HCT116 (cell line): ENCODE measurements around the gene PBX3. TPM values are rescaled to one million over a fixed set of nuclear protein-coding genes. Genes with fewer than 3 reads are reported as not detected.

Experiments used
- ATAC-seq: fragments of 200-7000 bp; cut with Tn5 transposase; 2 replicates; pipeline ENCODE4 v1.9.1; 2020; ENCODE audit warnings: mild to moderate bottlenecking, moderate library complexity
- BruUV-seq: library from RNA; stranded (reverse); fragments of 400-500 nt; replicated peaks from 2 replicates; lab custom pipeline; 2021; lab: Mats Ljungman, UMichigan
- CTCF ChIA-PET: fragments of 300-600 bp; sonication (Branson Sonifier 250); formaldehyde crosslinking; loops from one replicate; lab custom pipeline; 2021; ENCODE audit warnings: antibody characterized with exemption; lab: Charles Lee
- POLR2A ChIA-PET: fragments of 300-600, 350-600 bp; sonication (Branson Sonifier 250); formaldehyde crosslinking; loops from one replicate; lab custom pipeline; 2021; ENCODE audit warnings: antibody characterized with exemption; lab: Charles Lee
- RAD21 ChIA-PET, 2 experiments: fragments of 300-600 bp; sonication (Branson Sonifier 250); formaldehyde crosslinking; loops; one replicate each; lab custom pipeline; 2023; ENCODE audit warnings: low total read pairs in 2 of 2; ENCODE audit not compliant: uncharacterized antibody in 2 of 2, unreplicated experiment in 2 of 2, low non-redundant PET in 1 of 2; lab: Charles Lee
- DNase-seq: peaks from one replicate; pipeline ENCODE4 v3.0.0-alpha.2; 2010; ENCODE audit warnings: low read depth, low spot score
- H2AFZ ChIP-seq: fragments of 200-600 bp; shearing (Covaris generic), sonication (generic); 2 replicates; pipeline ENCODE4 v1.6.1; 2017; ENCODE audit warnings: low read depth, mixed run types, mixed read lengths, antibody characterized with exemption, low read length; ENCODE audit not compliant: poor library complexity, severe bottlenecking
- H3K27ac ChIP-seq: 2 replicates; pipeline ENCODE4 v1.5.1; 2012; ENCODE audit warnings: low read depth, low read length
- H3K27me3 ChIP-seq: fragments of 200-600 bp; sonication (generic); 2 replicates; pipeline ENCODE4 v1.6.1; 2016; ENCODE audit warnings: mixed run types, low read length, mixed read lengths; ENCODE audit not compliant: insufficient read depth
- H3K36me3 ChIP-seq, 2 experiments: fragments of 200-500 bp in 1 of 2; fragments of 200-600 bp in 1 of 2; sonication (Bioruptor generic) in 1 of 2; sonication (generic) in 1 of 2; 2 replicates each; pipeline versions ENCODE4 v1.5.1 to v1.6.1; 2014 to 2016; ENCODE audit warnings: low read length in 2 of 2, inconsistent platforms in 1 of 2, mixed read lengths in 1 of 2, mixed run types in 1 of 2; ENCODE audit not compliant: insufficient read depth in 2 of 2, control insufficient read depth in 1 of 2
- H3K4me1 ChIP-seq, 2 experiments: fragments of 200-600 bp in 1 of 2; sonication (generic) in 1 of 2; 2 replicates each; pipeline versions ENCODE4 v1.5.1 to v1.6.1; 2012 to 2017; ENCODE audit warnings: low read length in 2 of 2, inconsistent platforms in 1 of 2, mild to moderate bottlenecking in 1 of 2, mixed read lengths in 1 of 2, mixed run types in 1 of 2, moderate library complexity in 1 of 2; ENCODE audit not compliant: insufficient read depth in 2 of 2, control insufficient read depth in 1 of 2
- H3K4me2 ChIP-seq: fragments of 200-600 bp; sonication (generic); 2 replicates; pipeline ENCODE4 v1.6.1; 2017; ENCODE audit warnings: mixed run types, low read length, mixed read lengths
- H3K4me3 ChIP-seq, 2 experiments: fragments of 200-600 bp in 1 of 2; sonication (generic) in 1 of 2; replicated peaks in 1 of 2; 2 replicates each; pipeline ENCODE4 v1.5.1; 2011 to 2016; ENCODE audit warnings: low read length in 2 of 2, control low read depth in 1 of 2, low read depth in 1 of 2, mild to moderate bottlenecking in 1 of 2, mixed read lengths in 1 of 2, mixed run types in 1 of 2
- H3K79me2 ChIP-seq: fragments of 200-600 bp; sonication (generic); 2 replicates; pipeline ENCODE4 v1.6.1; 2017; ENCODE audit warnings: mild to moderate bottlenecking, mixed run types, low read length, moderate library complexity, mixed read lengths; ENCODE audit not compliant: insufficient read depth
- H3K9ac ChIP-seq: fragments of 200-600 bp; sonication (generic); 2 replicates; pipeline ENCODE4 v1.6.1; 2016; ENCODE audit warnings: low read length, mixed read lengths
- H3K9me2 ChIP-seq: fragments of 200-600 bp; sonication (generic), shearing (Covaris generic); 2 replicates; pipeline ENCODE4 v1.6.1; 2017; ENCODE audit warnings: mixed run types, mild to moderate bottlenecking, moderate library complexity; ENCODE audit not compliant: insufficient read depth
- H3K9me3 ChIP-seq, 2 experiments: fragments of 200-500 bp in 1 of 2; fragments of 200-600 bp in 1 of 2; sonication (Bioruptor generic) in 1 of 2; sonication (generic) in 1 of 2; 2 replicates each; pipeline ENCODE4 v1.6.1; 2014 to 2017; ENCODE audit warnings: low read length in 2 of 2, mixed read lengths in 2 of 2, inconsistent platforms in 1 of 2, low read depth in 1 of 2, mild to moderate bottlenecking in 1 of 2, mixed run types in 1 of 2, moderate library complexity in 1 of 2; ENCODE audit not compliant: control insufficient read depth in 1 of 2, insufficient read depth in 1 of 2
- H4K20me1 ChIP-seq: fragments of 200-600 bp; sonication (generic), shearing (Covaris generic); 2 replicates; pipeline ENCODE4 v1.6.1; 2017; ENCODE audit warnings: mixed run types, mild to moderate bottlenecking, moderate library complexity; ENCODE audit not compliant: insufficient read depth
- CBX3 ChIP-seq: IDR thresholded peaks from 2 replicates; pipeline ENCODE4 v1.6.1; 2012; ENCODE audit warnings: low read depth
- EGR1 ChIP-seq: IDR thresholded peaks from 2 replicates; pipeline ENCODE4 v1.6.1; 2012; ENCODE audit warnings: low read depth
- ELF1 ChIP-seq: IDR thresholded peaks from 2 replicates; pipeline ENCODE4 v1.6.1; 2012; ENCODE audit warnings: low read depth, borderline replicate concordance
- EZH2 ChIP-seq: fragments of 200-600 bp; sonication (generic); IDR thresholded peaks from 2 replicates; pipeline ENCODE4 v1.6.1; 2017; ENCODE audit warnings: antibody characterized with exemption, mixed run types
- MAX ChIP-seq: IDR thresholded peaks from 2 replicates; pipeline ENCODE4 v1.6.1; 2012
- POLR2A ChIP-seq: IDR thresholded peaks from 2 replicates; pipeline ENCODE4 v1.7.0; 2011; ENCODE audit warnings: borderline replicate concordance; ENCODE audit not compliant: insufficient read depth, insufficient read length; ENCODE audit errors: extremely low read depth
- POLR2AphosphoS5 ChIP-seq: IDR thresholded peaks from 2 replicates; pipeline ENCODE4 v1.6.1; 2011; ENCODE audit warnings: mild to moderate bottlenecking, low read depth, low read length, moderate library complexity
- SP1 ChIP-seq: IDR thresholded peaks from 2 replicates; pipeline ENCODE4 v1.6.1; 2012; ENCODE audit warnings: low read depth
- TCF7L2 ChIP-seq: IDR thresholded peaks from 2 replicates; pipeline ENCODE4 v1.7.0; 2011; ENCODE audit warnings: borderline replicate concordance, inconsistent platforms; ENCODE audit not compliant: insufficient read depth, insufficient read length; ENCODE audit errors: extremely low read depth
- YY1 ChIP-seq: IDR thresholded peaks from 2 replicates; pipeline ENCODE4 v1.6.1; 2011; ENCODE audit warnings: low read length, low read depth, moderate library complexity, mild to moderate bottlenecking; ENCODE audit not compliant: insufficient replicate concordance; ENCODE audit errors: extremely low read depth
- ZFX ChIP-seq: fragments of 450-650 bp; IDR thresholded peaks from 2 replicates; pipeline ENCODE4 v1.6.1; 2017
- ZNF274 ChIP-seq: fragments of 200-500 bp; sonication (Bioruptor generic); IDR thresholded peaks from 2 replicates; pipeline ENCODE4 v1.6.1; 2014; ENCODE audit warnings: mild to moderate bottlenecking, low read depth, low read length, inconsistent platforms
- intact Hi-C: fragments of 100-400 bp; cut with micrococcal nuclease; formaldehyde crosslinking; loops from 2 replicates; pipeline ENCODE4 v1.10.0; 2022
- total RNA-seq: library from RNA; stranded (reverse); gene quantifications from one replicate; pipeline ENCODE4 v1.2.1, GENCODE V29; 2021; ENCODE audit not compliant: unreplicated experiment
- TF ChIP-seq, protein P1 (sequence below): IDR thresholded peaks from 2 replicates; pipeline ENCODE4 v1.6.1; 2012; ENCODE audit warnings: low read depth
- TF ChIP-seq, protein P2 (sequence below), 3 experiments: fragments of 200-600 bp in 1 of 3; sonication (generic) in 1 of 3; IDR thresholded peaks in 2 of 3; conservative IDR thresholded peaks in 1 of 3; 2 replicates each; pipeline ENCODE4 v1.5.1; 2012 to 2017; ENCODE audit warnings: low read depth in 2 of 3, low read length in 2 of 3, antibody characterized with exemption in 1 of 3, borderline replicate concordance in 1 of 3, control low read depth in 1 of 3, mild to moderate bottlenecking in 1 of 3, mixed read lengths in 1 of 3, mixed run types in 1 of 3, moderate library complexity in 1 of 3; ENCODE audit not compliant: insufficient read depth in 1 of 3

PBX3 gene
- total RNA-seq, 1 experiment from 2014 or later, result 13.5 TPM

DNA sequence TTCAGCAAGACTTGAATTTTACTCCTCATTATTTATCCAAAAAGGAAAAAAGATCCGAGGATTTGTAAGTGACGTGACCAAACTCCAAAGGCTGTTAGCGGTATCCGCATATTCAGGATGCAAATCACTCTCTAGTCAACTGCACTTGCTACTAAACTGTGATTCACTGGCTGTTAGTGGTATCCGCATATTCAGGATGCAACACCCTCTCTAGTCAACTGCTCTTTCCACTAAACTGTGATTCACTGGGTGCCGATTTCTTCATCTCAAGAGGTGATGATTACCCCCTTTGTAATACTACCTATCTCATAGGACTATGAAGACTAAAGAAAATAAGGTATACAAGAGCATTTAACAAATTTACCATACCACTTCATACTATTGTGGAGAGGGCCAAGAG, 45.8 kb upstream of the PBX3 start:
- Histone ChIP-seq H4K20me1 (peaks cover 3% of the 10 kb centered on the region; the same call in 1 of the 2 replicates), H3K9me3 (no peaks in the 10 kb centered on the region), H2AFZ (no peak overlapping the region), H3K4me1 (peaks cover 5 to 10% of the 10 kb centered on the region in 2 experiments; a peak in 3 of 4 replicates), H3K79me2 (peaks cover 94% of the 10 kb centered on the region), H3K36me3 (no peaks in the 10 kb centered on the region; a peak in 1 of 4 replicates), H3K4me3 (no peak overlapping the region), H3K9me2 (no peaks in the 10 kb centered on the region), H3K9ac (no peak overlapping the region), H3K4me2 (no peak overlapping the region), H3K27me3 (no peaks in the 10 kb centered on the region), H3K27ac (no peak overlapping the region)
- CTCF ChIA-PET, result no interaction called here
- RAD21 ChIA-PET, result interaction anchor here in 1 of 2 experiments (0.5 kb wide), 1 partner anchor 12 kb away, joined by 3 read pairs; no protein-coding TSS in a partner anchor
- intact Hi-C loops, result no loop called here
- POLR2A ChIA-PET, result no interaction called here
- ATAC-seq (no peak), DNase-seq (no peak)
- no TSS peak for BruUV-seq
- TF ChIP-seq ZFX, result no peak
- no peak for TF ChIP-seq TCF7L2
- TF ChIP-seq, protein P1, sequence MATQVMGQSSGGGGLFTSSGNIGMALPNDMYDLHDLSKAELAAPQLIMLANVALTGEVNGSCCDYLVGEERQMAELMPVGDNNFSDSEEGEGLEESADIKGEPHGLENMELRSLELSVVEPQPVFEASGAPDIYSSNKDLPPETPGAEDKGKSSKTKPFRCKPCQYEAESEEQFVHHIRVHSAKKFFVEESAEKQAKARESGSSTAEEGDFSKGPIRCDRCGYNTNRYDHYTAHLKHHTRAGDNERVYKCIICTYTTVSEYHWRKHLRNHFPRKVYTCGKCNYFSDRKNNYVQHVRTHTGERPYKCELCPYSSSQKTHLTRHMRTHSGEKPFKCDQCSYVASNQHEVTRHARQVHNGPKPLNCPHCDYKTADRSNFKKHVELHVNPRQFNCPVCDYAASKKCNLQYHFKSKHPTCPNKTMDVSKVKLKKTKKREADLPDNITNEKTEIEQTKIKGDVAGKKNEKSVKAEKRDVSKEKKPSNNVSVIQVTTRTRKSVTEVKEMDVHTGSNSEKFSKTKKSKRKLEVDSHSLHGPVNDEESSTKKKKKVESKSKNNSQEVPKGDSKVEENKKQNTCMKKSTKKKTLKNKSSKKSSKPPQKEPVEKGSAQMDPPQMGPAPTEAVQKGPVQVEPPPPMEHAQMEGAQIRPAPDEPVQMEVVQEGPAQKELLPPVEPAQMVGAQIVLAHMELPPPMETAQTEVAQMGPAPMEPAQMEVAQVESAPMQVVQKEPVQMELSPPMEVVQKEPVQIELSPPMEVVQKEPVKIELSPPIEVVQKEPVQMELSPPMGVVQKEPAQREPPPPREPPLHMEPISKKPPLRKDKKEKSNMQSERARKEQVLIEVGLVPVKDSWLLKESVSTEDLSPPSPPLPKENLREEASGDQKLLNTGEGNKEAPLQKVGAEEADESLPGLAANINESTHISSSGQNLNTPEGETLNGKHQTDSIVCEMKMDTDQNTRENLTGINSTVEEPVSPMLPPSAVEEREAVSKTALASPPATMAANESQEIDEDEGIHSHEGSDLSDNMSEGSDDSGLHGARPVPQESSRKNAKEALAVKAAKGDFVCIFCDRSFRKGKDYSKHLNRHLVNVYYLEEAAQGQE, result no peak

GRCh38 chr9:125703662-125704061, 43.5 kb upstream of the PBX3 start:
- H3K27me3 ChIP-seq, result no peaks in the 10 kb centered on the region
- intact Hi-C loops, result no loop called here
- H3K9ac ChIP-seq, result no peak overlapping the region
- no peak overlapping the region for H3K4me3 ChIP-seq
- POLR2A ChIA-PET, result no interaction called here
- no peaks in the 10 kb centered on the region for H3K9me2 ChIP-seq
- no peaks in the 10 kb centered on the region; a peak in 1 of 4 replicates for H3K36me3 ChIP-seq
- CTCF ChIA-PET, result no interaction called here
- TF ChIP-seq POLR2A (no peak), ZNF274 (no peak), YY1 (no peak), EZH2 (no peak), SP1 (no peak), EGR1 (no peak), POLR2AphosphoS5 (no peak), ZFX (no peak), CBX3 (no peak), MAX (no peak), ELF1 (no peak)
- TF ChIP-seq, protein P2, sequence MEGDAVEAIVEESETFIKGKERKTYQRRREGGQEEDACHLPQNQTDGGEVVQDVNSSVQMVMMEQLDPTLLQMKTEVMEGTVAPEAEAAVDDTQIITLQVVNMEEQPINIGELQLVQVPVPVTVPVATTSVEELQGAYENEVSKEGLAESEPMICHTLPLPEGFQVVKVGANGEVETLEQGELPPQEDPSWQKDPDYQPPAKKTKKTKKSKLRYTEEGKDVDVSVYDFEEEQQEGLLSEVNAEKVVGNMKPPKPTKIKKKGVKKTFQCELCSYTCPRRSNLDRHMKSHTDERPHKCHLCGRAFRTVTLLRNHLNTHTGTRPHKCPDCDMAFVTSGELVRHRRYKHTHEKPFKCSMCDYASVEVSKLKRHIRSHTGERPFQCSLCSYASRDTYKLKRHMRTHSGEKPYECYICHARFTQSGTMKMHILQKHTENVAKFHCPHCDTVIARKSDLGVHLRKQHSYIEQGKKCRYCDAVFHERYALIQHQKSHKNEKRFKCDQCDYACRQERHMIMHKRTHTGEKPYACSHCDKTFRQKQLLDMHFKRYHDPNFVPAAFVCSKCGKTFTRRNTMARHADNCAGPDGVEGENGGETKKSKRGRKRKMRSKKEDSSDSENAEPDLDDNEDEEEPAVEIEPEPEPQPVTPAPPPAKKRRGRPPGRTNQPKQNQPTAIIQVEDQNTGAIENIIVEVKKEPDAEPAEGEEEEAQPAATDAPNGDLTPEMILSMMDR (IDR thresholded peaks at IDR 0.05 in 2 of 3, conservative IDR thresholded peaks at IDR 0.05 in 1 of 3; ENCODE audit: borderline replicate concordance in 1 of 3, insufficient read depth in 1 of 3, low read depth in 2 of 3, low read length in 2 of 3), result no peak
- BruUV-seq, result no TSS peak
- H3K9me3 ChIP-seq, result no peaks in the 10 kb centered on the region
- no peak overlapping the region for H2AFZ ChIP-seq
- ATAC-seq, result no peak
- H4K20me1 ChIP-seq, result peaks cover 3% of the 10 kb centered on the region; the same call in 1 of the 2 replicates
- H3K27ac ChIP-seq, result no peak overlapping the region
- RAD21 ChIA-PET, result interaction anchor here in 1 of 2 experiments (0.6 kb wide), 1 partner anchor 262 kb away, joined by 3 read pairs; no protein-coding TSS in a partner anchor
- DNase-seq, result no peak
- no peak overlapping the region for H3K4me2 ChIP-seq
- peaks cover 80% of the 10 kb centered on the region for H3K79me2 ChIP-seq
- peaks cover 11 to 17% of the 10 kb centered on the region in 2 experiments; a peak in 3 of 4 replicates for H3K4me1 ChIP-seq
